GM21737 (cell line): Measurements from ENCODE around the gene MASP1.
"Not testable (repeated sequence)": the region's sequence is repeated elsewhere in the genome, so short reads cannot be mapped to it uniquely, and the experiment has no call there.

Experiments used
- ATAC-seq: cut with Tn5 transposase; IDR thresholded peaks from one replicate; pipeline ENCODE4 v1.9.1; 2021; ENCODE audit warnings: mild to moderate bottlenecking, moderate library complexity; ENCODE audit not compliant: unreplicated experiment

Gene MASP1

GRCh38 chr3:187267306-187267705 lies 24.2 kb downstream of the MASP1 start:
- ATAC-seq: no peak

- ATAC-seq: no peak
Measured at GRCh38 chr3:187266691-187267090, 24.8 kb downstream of the MASP1 start.

- ATAC-seq: no peak
Measured at GRCh38 chr3:187265461-187265955, 26.0 kb downstream of the MASP1 start.

GRCh38 chr3:187264911-187265310 lies 26.6 kb downstream of the MASP1 start:
- no peak for ATAC-seq

GRCh38 chr3:187264021-187264420 lies 27.5 kb downstream of the MASP1 start:
- no peak for ATAC-seq

GRCh38 chr3:187263270-187263669 lies 28.3 kb downstream of the MASP1 start:
- ATAC-seq: no peak

GRCh38 chr3:187262360-187262759 lies 29.2 kb downstream of the MASP1 start:
- ATAC-seq: no peak

- no peak for ATAC-seq
Measured at GRCh38 chr3:187261541-187261969, 30.0 kb downstream of the MASP1 start.

- no peak for ATAC-seq
Measured at GRCh38 chr3:187259171-187259570, 32.4 kb downstream of the MASP1 start.

GRCh38 chr3:187257992-187258692 lies 33.4 kb downstream of the MASP1 start:
- no peak for ATAC-seq

- ATAC-seq: no peak
Measured at GRCh38 chr3:187257471-187257870, 34.1 kb downstream of the MASP1 start.

- no peak for ATAC-seq
Measured at GRCh38 chr3:187256051-187256616, 35.4 kb downstream of the MASP1 start.

- no peak for ATAC-seq
Measured at GRCh38 chr3:187255314-187255713, 36.2 kb downstream of the MASP1 start.

- ATAC-seq: no peak
Measured at GRCh38 chr3:187252311-187252710, 39.2 kb downstream of the MASP1 start.

- ATAC-seq: no peak
Measured at GRCh38 chr3:187251599-187251998, 39.9 kb downstream of the MASP1 start.

GRCh38 chr3:187247398-187247797 lies 44.1 kb downstream of the MASP1 start:
- ATAC-seq: no peak

- ATAC-seq: no peak
Measured at GRCh38 chr3:187243933-187244524, 47.5 kb downstream of the MASP1 start.

- no peak for ATAC-seq
Measured at GRCh38 chr3:187242900-187243299, 48.6 kb downstream of the MASP1 start.

- no peak for ATAC-seq
Measured at GRCh38 chr3:187242435-187242834, 49.1 kb downstream of the MASP1 start.

- not testable (repeated sequence) for ATAC-seq
Measured at GRCh38 chr3:187238835-187239234, 52.7 kb downstream of the MASP1 start.

GRCh38 chr3:187238239-187238638 lies 53.3 kb downstream of the MASP1 start:
- ATAC-seq: no peak

GRCh38 chr3:187237741-187238140 lies 53.8 kb downstream of the MASP1 start:
- no peak for ATAC-seq
